ENCODE measurements around the gene AFF2.

DNA sequence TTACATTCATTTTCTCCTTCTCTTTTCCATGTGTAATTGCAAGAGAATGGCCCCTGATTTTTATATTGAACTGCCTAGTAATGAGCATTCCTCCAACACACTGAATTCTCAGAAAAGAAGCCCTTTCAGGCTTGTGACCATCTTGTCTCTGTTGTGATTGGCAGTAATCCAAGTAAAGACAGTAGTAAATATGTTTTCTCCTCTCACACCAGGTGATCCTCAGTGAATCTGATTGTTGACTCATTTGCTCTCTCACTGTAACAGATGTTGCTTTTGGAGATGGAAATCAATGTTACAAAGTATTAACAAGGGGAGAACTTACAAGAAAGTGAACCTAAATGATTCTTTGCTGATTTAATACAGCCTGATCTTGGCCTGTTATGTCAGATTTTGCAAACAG lies 271.0 kb downstream of the AFF2 start:
- no peak for TF ChIP-seq ZFP3 (CRISPR knock-in tag; IDR thresholded peaks at IDR 0.05)
- no peak for TF ChIP-seq ZFP30 (CRISPR knock-in tag; IDR thresholded peaks at IDR 0.05)
- TF ChIP-seq, protein P1, sequence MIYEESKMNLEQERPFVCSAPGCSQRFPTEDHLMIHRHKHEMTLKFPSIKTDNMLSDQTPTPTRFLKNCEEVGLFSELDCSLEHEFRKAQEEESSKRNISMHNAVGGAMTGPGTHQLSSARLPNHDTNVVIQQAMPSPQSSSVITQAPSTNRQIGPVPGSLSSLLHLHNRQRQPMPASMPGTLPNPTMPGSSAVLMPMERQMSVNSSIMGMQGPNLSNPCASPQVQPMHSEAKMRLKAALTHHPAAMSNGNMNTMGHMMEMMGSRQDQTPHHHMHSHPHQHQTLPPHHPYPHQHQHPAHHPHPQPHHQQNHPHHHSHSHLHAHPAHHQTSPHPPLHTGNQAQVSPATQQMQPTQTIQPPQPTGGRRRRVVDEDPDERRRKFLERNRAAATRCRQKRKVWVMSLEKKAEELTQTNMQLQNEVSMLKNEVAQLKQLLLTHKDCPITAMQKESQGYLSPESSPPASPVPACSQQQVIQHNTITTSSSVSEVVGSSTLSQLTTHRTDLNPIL (CRISPR knock-in tag; IDR thresholded peaks at IDR 0.05; ENCODE audit: low read depth): no peak
- TF ChIP-seq SNAI2 (CRISPR knock-in tag; IDR thresholded peaks at IDR 0.05): no peak
- TF ChIP-seq ZNF565 (CRISPR knock-in tag; conservative IDR thresholded peaks at IDR 0.05; ENCODE audit: low read depth): no peak
- TF ChIP-seq RARB (CRISPR knock-in tag; IDR thresholded peaks at IDR 0.05): no peak
- no peak for TF ChIP-seq PATZ1 (CRISPR knock-in tag; IDR thresholded peaks at IDR 0.05; ENCODE audit: borderline replicate concordance)
- TF ChIP-seq CSRNP3 (CRISPR knock-in tag; IDR thresholded peaks at IDR 0.05): no peak
- TF ChIP-seq, protein P2, sequence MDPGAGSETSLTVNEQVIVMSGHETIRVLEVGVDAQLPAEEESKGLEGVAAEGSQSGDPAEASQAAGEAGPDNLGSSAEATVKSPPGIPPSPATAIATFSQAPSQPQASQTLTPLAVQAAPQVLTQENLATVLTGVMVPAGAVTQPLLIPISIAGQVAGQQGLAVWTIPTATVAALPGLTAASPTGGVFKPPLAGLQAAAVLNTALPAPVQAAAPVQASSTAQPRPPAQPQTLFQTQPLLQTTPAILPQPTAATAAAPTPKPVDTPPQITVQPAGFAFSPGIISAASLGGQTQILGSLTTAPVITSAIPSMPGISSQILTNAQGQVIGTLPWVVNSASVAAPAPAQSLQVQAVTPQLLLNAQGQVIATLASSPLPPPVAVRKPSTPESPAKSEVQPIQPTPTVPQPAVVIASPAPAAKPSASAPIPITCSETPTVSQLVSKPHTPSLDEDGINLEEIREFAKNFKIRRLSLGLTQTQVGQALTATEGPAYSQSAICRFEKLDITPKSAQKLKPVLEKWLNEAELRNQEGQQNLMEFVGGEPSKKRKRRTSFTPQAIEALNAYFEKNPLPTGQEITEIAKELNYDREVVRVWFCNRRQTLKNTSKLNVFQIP (CRISPR knock-in tag; IDR thresholded peaks at IDR 0.05; ENCODE audit: borderline replicate concordance, low read depth): no peak
- no peak for TF ChIP-seq ARNTL (CRISPR knock-in tag; IDR thresholded peaks at IDR 0.05; ENCODE audit: borderline replicate concordance, low read depth)
